NCI-H2107 treated with DMSO at 0.1 percent for 48 hours (cell line): ENCODE measurements around the gene MRPL45.

Source experiments
- DNase-seq: peaks from one replicate; lab custom pipeline; 2025; ENCODE audit not compliant: unreplicated experiment; lab: John Stamatoyannopoulos, UW

MRPL45 gene

DNA sequence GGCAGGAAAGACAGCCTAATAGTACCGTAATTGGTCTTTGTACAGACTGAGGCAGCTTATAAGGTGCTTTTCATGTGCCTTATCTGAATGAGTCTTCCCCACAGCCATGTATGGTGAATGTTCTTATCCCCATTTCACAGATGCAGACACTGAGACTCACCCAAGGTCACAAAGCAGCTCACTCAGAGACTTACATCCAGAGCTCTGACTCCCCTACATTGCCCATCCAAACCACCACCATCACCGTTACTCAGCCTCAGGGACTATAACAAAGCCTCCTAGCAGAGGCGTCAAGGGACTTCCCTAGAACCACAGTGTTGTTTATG is 47.4 kb downstream of the MRPL45 start:
- no peak for DNase-seq

- DNase-seq, result no peak
Measured at GRCh38 chr17:38345743-38346142, 48.8 kb downstream of the MRPL45 start.

GRCh38 chr17:38349097-38349730 is 52.2 kb downstream of the MRPL45 start:
- DNase-seq, result peak; percentile 83

DNA sequence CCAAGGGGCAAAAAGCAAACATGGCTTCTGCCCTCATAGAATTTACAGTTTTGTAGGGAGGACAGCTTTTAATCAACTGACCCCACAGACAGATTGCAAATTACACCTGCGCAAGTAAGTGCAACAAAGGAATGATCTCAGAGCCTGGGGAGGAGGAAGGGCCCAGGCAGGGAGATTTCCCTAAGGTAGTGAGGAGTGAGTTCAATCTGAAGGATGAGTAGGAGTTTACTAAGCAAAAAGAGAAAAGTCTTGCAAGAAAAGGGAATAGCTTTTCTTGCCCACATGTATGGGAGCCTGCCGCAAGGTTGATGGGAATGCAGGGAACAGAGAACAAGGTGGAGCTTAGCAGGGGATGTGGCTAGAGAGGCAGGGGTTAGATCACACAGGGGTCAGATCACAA is 53.1 kb downstream of the MRPL45 start:
- DNase-seq, result no peak

GRCh38 chr17:38351412-38352222 is 54.6 kb downstream of the MRPL45 start, which contains the start of gene SOCS7:
Gene SOCS7, plus strand, starts transcription at chr17:38351844. Its CDS starts 209 bp downstream, at chr17:38352053.
- peak; percentile 92 for DNase-seq

DNA sequence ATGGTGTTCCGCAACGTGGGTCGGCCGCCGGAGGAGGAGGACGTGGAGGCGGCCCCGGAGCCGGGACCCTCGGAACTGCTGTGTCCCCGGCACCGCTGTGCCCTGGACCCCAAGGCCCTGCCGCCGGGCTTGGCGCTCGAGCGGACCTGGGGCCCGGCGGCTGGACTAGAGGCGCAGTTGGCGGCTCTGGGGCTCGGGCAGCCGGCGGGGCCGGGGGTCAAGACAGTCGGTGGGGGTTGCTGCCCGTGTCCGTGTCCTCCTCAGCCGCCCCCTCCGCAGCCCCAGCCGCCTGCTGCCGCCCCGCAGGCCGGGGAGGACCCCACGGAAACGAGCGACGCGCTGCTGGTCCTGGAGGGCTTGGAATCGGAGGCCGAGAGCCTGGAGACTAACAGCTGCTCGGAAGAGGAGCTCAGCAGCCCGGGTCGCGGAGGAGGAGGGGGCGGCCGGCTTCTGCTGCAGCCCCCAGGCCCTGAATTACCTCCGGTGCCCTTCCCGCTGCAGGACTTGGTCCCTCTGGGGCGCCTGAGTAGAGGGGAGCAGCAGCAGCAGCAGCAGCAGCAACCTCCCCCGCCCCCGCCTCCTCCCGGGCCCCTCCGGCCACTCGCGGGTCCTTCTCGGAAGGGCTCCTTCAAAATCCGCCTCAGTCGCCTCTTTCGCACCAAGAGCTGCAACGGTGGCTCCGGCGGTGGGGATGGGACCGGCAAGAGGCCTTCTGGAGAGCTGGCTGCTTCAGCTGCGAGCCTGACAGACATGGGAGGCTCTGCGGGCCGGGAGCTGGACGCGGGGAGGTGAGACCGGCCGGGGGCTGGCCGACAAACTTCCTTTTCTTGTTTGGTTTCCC is 55.5 kb downstream of the MRPL45 start:
- DNase-seq, result no peak

DNA sequence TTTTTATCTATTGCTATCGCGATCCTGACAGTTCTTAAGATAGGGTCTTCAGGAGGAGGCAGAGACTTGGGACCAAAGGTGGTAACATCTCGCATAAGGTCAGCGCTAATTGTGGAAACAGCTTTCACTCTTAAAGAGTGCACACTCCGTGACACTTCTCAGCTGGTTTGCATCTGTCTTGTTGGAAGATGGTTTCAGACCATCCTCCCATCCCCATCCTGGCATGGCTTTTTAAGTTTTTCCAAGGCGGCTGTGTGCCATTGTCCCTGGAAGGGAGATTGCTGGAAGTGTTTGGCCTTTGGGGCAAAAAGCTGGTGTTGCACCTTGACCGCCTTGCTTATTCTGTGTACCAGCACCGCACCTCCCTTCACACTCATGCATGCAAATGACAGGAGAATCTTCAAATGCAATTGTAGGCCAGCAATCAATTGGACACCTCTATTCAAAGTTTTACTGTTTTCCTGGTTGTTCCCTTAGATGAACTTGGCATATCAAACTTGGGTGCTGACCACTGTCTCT is 56.2 kb downstream of the MRPL45 start:
- DNase-seq, result no peak

DNA sequence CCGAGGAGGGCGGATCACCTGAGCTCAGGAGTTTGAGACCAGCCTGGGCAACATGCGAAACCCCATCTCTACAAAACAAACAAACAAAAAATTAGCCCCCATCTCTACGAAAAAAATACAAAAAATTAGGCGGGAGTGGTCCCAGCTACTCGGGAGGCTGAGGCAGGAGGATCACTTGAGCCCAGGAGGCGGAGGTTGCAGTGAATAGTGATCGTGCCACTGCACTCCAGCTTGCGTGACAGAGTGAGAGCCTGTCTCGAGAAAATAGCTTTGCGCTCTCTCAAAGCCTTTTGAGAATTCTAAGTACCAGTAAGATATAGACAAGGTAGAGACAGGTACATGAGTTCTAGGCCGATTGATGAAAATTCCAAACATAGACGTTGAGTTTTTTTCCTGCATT is 56.7 kb downstream of the MRPL45 start:
- DNase-seq, result no peak

- no peak for DNase-seq
Measured at GRCh38 chr17:38354466-38354865, 57.5 kb downstream of the MRPL45 start.

- DNase-seq, result no peak
Measured at GRCh38 chr17:38355251-38355650, 58.3 kb downstream of the MRPL45 start.

- DNase-seq, result no peak
Measured at GRCh38 chr17:38357486-38358123, 60.6 kb downstream of the MRPL45 start.

GRCh38 chr17:38358586-38359513 is 61.9 kb downstream of the MRPL45 start:
- no peak for DNase-seq

DNA sequence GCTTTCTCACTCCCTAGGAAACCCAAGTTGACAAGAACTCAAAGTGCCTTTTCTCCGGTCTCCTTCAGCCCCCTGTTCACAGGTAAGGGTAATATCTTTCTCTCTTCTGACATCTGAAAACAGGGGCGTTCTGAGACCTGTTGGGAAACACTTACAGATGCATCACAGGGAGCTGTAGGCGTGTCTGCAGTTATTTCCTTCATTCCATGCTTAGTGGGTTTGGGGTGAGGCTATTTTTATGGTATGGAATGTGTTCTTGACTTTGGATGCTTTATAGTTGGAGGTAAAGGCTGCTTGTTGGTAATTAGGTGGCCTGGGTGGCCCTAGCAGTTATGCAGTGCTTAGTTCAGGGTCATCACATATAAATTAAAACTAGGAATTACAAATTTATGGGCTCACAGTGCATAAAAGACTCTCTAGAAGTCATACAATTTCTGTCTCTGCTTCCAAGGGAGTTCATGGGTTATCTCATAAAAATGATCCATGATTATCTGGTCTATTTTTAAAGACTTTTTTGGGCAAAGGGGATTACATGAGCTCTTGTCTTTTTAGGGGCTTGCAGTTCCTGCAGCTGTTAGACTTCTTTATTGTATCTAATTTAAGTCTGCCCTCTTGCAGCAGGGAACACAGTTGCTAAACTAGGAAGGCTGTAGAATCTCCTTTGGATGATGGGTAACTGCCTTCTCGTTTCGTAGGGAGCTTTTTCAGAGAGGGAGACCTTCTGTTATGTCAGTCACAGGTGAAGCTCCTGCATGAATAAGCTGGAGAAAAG is 64.9 kb downstream of the MRPL45 start:
- DNase-seq, result no peak

- no peak for DNase-seq
Measured at GRCh38 chr17:38363016-38363415, 66.0 kb downstream of the MRPL45 start.

DNA sequence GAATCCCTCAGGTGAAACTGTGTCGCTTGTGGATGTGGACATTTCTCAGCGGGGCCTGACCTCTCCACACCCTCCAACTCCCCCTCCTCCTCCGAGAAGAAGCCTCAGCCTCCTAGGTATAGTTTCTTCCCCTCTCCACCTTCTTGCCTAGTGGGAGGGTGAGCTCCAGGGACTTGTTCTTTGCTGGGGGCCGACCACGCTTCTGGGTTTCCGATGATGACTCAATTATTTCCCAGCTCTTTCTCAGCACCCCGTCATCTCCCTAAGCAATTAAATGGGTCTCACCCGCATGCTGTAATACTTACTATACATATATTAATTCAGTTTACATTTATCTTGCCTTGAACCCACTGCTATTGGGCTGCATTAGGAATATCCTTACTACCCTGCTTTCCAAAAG is 67.8 kb downstream of the MRPL45 start:
- DNase-seq, result no peak

DNA sequence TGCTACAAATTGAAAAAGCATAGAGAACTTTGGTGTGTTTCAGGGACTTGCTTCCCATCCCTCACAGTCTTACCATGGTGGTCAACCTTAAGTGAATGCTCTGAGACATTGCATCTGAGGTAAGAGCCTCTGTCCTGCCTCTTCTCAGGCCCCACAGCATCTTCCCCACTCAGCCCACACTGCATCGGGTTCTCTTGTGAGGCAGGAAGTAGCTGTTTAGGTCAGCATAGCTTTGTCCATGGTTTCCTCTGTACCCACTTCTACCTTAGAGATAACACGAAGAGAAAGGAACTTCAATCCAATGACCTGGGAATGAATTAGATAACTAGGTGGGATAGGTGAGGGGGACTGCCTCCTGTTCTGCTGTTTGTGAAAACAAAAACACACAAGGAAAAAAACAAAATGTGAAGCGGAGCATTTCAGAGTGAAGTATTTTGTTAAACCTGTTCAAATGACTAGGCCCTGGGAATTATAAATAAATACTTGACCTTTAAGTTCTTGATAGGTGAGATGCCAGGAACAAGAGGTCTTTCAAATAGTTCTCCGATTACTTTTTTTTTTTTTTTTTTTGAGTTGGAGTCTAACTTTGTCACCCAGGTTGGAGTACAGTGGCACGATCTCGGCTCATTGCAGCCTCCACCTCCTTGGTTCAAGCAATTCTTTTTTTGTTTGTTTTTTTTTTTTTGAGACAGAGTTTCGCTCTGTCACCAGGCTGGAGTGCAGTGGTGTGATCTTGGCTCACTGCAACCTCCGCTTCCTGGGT is 72.3 kb downstream of the MRPL45 start:
- no peak for DNase-seq
